Endodermal cell (in vitro differentiated cells): ENCODE measurements around the gene TP53I11. TPM values are rescaled to one million over a fixed set of nuclear protein-coding genes. Genes with fewer than 3 reads are reported as not detected.

Source experiments
- DNase-seq: peaks from one replicate; pipeline ENCODE4 v3.0.0-alpha.2; 2017
- H3K27ac ChIP-seq: 2 replicates; pipeline ENCODE4 v1.5.1; 2013; ENCODE audit warnings: mild to moderate bottlenecking, low read depth, low read length, moderate library complexity
- H3K27me3 ChIP-seq: 2 replicates; pipeline ENCODE4 v1.6.1; 2013; ENCODE audit warnings: mild to moderate bottlenecking, low read length, moderate library complexity; ENCODE audit not compliant: insufficient read depth, control insufficient read depth, poor library complexity, severe bottlenecking
- H3K36me3 ChIP-seq: 2 replicates; pipeline ENCODE4 v1.7.0; 2013; ENCODE audit warnings: mild to moderate bottlenecking, low read length, moderate library complexity; ENCODE audit not compliant: control insufficient read depth, insufficient read depth
- H3K4me1 ChIP-seq: one replicate; pipeline ENCODE4 v1.7.0; 2013; ENCODE audit warnings: low read length; ENCODE audit not compliant: control insufficient read depth, insufficient read depth
- H3K4me3 ChIP-seq: 2 replicates; pipeline ENCODE4 v1.5.1; 2013; ENCODE audit warnings: mild to moderate bottlenecking, low read length, moderate library complexity
- H3K9ac ChIP-seq: 2 replicates; pipeline ENCODE4 v1.6.1; 2013; ENCODE audit warnings: mild to moderate bottlenecking, low read length, moderate library complexity; ENCODE audit not compliant: poor library complexity, severe bottlenecking; ENCODE audit errors: extremely low read depth
- H3K9me3 ChIP-seq: 2 replicates; pipeline ENCODE4 v1.6.1; 2013; ENCODE audit warnings: mild to moderate bottlenecking, low read length, moderate library complexity; ENCODE audit not compliant: control insufficient read depth
- H3K27ac Mint-ChIP-seq: 2 replicates; pipeline ENCODE4 v1.8.0; 2020; ENCODE audit warnings: mixed read lengths
- H3K27me3 Mint-ChIP-seq: 2 replicates; pipeline ENCODE4 v1.8.0; 2021; ENCODE audit warnings: mild to moderate bottlenecking, mixed read lengths; ENCODE audit not compliant: insufficient read depth
- H3K36me3 Mint-ChIP-seq: 2 replicates; pipeline ENCODE4 v1.8.0; 2020; ENCODE audit warnings: low read depth, mixed read lengths
- H3K4me1 Mint-ChIP-seq: 2 replicates; pipeline ENCODE4 v1.8.0; 2020; ENCODE audit warnings: mixed read lengths
- H3K4me3 Mint-ChIP-seq: 2 replicates; pipeline ENCODE4 v1.8.0; 2020; ENCODE audit warnings: mild to moderate bottlenecking, moderate library complexity, mixed read lengths
- H3K9me3 Mint-ChIP-seq: 2 replicates; pipeline ENCODE4 v1.8.0; 2020; ENCODE audit warnings: mild to moderate bottlenecking, mixed read lengths
- CTCF ChIP-seq: fragments of 200-600 bp; sonication (generic); conservative IDR thresholded peaks from 2 replicates; pipeline ENCODE4 v1.5.0; 2021; ENCODE audit warnings: antibody characterized with exemption, mild to moderate bottlenecking
- WGBS, 2 experiments: methylation state at CpG; one replicate each; pipeline versions ENCODE4 v1.1.5 to v1.1.7; 2013; ENCODE audit warnings: missing lambda C conversion rate in 2 of 2, mixed read lengths in 1 of 2; ENCODE audit not compliant: insufficient coverage in 1 of 2, insufficient read length in 1 of 2; 5-methylcytosine and 5-hydroxymethylcytosine counted together
- total RNA-seq, 2 donors: library from RNA; stranded (reverse); fragmentation: NEBNext Ultra II Directional in 1 of 2; extraction: Animal tissue kit (Norgen Biotek cat#: 25700) in 1 of 2; gene quantifications; 2 replicates in 1 of 2; 3 replicates in 1 of 2; pipeline ENCODE4 v1.2.1, GENCODE V29; 2021

TP53I11 gene
- total RNA-seq, 2 donors from 2014 or later: 136 to 203 TPM

GRCh38 chr11:44887636-44888035, 63.0 kb downstream of the TP53I11 start:
- H3K27ac Mint-ChIP-seq: no peak overlapping the region
- H3K4me1 Mint-ChIP-seq: peaks cover 29% of the 10 kb centered on the region
- WGBS, 2 experiments: 51% methylated on average over 3 of the region's 3 CpGs; no CpG with 5 or more reads in 1 of the 2 experiments

GRCh38 chr11:44886790-44887140, 63.9 kb downstream of the TP53I11 start:
- TF ChIP-seq CTCF: no peak
- DNase-seq: no peak
- H3K27ac ChIP-seq: no peak overlapping the region
- H3K9ac ChIP-seq: no peak overlapping the region
- Mint-ChIP-seq H3K27me3 (peaks cover 2% of the 10 kb centered on the region), H3K9me3 (no peaks in the 10 kb centered on the region), H3K27ac (no peak overlapping the region), H3K4me1 (peaks cover 29% of the 10 kb centered on the region), H3K4me3 (no peak overlapping the region), H3K36me3 (no peaks in the 10 kb centered on the region)
- WGBS, 2 experiments: 83 to 90% methylated on average over 2 to 3 of the region's 3 CpGs
- no peaks in the 10 kb centered on the region for H3K36me3 ChIP-seq
- H3K27me3 ChIP-seq: no peaks in the 10 kb centered on the region
- H3K4me3 ChIP-seq: no peak overlapping the region
- no peaks in the 10 kb centered on the region for H3K9me3 ChIP-seq
- H3K4me1 ChIP-seq: peaks cover 9% of the 10 kb centered on the region

More at GRCh38 chr11:44887636-44888035, 63.0 kb downstream of the TP53I11 start:
- H3K4me3 ChIP-seq: no peak overlapping the region
- no peaks in the 10 kb centered on the region for H3K36me3 ChIP-seq
- Mint-ChIP-seq H3K36me3 (no peaks in the 10 kb centered on the region), H3K4me3 (no peak overlapping the region), H3K27me3 (peaks cover 5% of the 10 kb centered on the region), H3K9me3 (no peaks in the 10 kb centered on the region)
- peaks cover 13% of the 10 kb centered on the region for H3K4me1 ChIP-seq
- no peak overlapping the region for H3K27ac ChIP-seq
- H3K9me3 ChIP-seq: no peaks in the 10 kb centered on the region
- no peaks in the 10 kb centered on the region for H3K27me3 ChIP-seq
- H3K9ac ChIP-seq: no peak overlapping the region
- DNase-seq: peak; percentile 74
- TF ChIP-seq CTCF: no peak

GRCh38 chr11:44885919-44886789, 64.5 kb downstream of the TP53I11 start:
- H3K36me3 Mint-ChIP-seq: no peaks in the 10 kb centered on the region
- no peak overlapping the region for H3K4me3 Mint-ChIP-seq
- Histone ChIP-seq H3K27me3 (no peaks in the 10 kb centered on the region), H3K36me3 (no peaks in the 10 kb centered on the region), H3K9ac (no peak overlapping the region), H3K9me3 (no peaks in the 10 kb centered on the region), H3K4me1 (peaks cover 9% of the 10 kb centered on the region), H3K27ac (peak overlapping the region; percentile 82), H3K4me3 (no peak overlapping the region)
- peaks cover 29% of the 10 kb centered on the region for H3K4me1 Mint-ChIP-seq
- no peak for DNase-seq
- H3K9me3 Mint-ChIP-seq: no peaks in the 10 kb centered on the region
- H3K27ac Mint-ChIP-seq: no peak overlapping the region
- WGBS, 2 experiments: 84 to 86% methylated on average over 9 to 13 of the region's 13 CpGs
- H3K27me3 Mint-ChIP-seq: peaks cover under 1% of the 10 kb centered on the region
- no peak for TF ChIP-seq CTCF
